ENCODE results near the gene ACBD3.
A peak's percentile ranks its signal among the peaks of the same experiment; 100 is the strongest.

The ACBD3 gene

DNA sequence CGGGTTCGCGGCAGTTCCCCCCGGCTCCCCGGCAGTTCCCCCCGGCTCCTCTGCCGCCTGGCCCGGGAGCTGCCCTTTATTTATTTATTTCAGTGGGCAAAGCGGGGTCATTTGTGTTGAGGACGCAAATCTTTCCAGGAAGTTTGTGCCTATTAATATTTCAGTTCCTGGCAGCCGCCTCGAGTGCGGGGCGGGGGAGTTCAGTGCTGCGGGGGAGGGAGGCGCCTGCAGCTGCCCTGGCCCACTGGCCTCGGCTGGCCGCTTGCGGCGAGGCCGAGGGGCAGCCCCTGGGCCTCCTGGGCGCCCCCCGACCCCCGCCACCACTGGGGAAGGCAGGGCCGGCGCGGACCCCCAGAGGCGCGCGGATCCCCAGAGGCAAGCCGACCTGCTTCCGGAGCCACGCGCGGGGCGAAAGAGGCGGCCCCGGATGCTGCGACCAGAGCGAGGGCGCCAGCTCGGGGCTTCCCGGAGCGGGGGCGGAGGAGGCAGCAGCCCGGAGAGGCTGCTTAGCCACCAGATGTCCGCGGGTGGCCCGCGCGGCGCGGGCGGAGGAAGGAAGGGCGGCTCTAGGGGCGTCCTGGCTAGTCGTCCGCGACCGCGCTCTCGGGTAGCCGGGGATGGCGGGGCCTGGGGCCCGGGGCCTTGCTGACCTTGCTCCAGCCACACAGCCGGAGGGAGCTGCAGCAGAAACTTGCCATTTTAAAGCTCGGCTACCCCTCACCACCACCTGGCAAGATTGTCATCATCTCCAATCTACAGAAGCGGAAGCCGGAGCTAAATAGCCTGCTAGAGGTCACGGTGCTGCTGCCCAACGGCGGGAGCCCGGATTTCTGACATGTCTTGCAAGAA is 76.1 kb downstream of the ACBD3 start:
- DNase-seq: peak in 4 of 5 experiments; percentile 22 to 67 (median 46)

DNA sequence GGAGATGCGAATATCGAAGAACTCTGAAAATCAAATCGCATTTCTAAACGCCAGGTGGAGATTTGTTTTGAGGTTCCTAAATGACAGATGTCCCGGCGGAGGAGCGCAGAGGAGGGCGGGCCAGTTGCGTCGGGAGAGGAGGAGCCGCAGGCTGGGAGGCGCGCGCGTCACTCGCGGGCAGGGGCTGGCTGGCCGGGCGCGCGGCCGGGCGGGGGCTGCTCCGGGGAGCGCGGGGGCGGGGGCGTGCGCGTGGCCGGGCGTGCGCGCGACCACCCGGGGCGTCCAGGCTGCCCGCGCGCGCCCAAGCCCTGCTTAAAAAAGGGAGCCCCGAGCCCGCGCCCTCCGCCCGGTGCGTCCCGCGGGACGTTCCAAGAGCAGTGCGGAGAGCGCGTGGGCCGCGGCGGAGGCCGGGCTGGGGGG is 76.7 kb downstream of the ACBD3 start:
- DNase-seq: peak; percentile 42 to 91 (median 62)

DNA sequence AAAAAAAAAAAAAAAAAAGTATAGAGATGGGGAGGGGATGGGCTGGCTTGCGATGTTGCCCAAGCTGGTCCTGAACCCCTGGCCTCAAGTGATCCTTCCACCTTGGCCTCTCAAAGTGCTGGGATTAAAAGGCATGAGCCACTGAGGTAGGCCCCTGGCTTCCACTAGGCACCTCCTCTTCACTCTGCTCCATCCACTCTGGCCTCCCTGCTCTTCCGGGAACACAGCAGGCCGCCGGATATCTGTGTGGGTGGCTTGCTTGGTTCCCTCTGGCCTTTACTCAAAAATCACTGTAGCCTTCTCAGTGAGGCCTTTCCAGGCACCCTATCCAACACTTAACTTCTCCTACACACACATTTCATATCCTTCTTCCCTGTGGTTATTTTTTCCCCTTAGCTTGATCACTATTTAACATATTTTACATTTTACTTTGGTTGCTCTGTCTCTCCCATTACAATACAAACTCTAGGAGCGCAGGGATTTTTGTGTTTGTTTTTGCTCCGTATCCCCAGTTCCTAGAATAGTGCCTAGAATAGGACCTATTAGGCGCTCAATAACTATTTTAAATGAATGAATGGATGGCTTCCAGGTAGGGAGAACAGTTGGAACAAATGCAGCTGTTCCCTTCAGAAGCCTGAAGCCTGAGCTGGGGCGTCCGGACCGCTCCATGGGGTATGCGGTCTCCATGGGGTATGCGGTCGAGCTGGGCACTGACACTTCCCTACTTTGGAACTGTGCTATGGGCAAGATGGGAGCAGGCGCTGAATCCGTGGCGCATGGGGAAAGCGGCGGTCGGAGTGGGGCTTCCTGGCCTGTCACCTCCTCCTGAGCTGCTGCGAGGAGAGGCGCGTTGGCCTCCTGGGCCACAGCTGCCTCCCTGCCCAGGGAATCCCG is 77.4 kb downstream of the ACBD3 start:
- no peak for DNase-seq

DNA sequence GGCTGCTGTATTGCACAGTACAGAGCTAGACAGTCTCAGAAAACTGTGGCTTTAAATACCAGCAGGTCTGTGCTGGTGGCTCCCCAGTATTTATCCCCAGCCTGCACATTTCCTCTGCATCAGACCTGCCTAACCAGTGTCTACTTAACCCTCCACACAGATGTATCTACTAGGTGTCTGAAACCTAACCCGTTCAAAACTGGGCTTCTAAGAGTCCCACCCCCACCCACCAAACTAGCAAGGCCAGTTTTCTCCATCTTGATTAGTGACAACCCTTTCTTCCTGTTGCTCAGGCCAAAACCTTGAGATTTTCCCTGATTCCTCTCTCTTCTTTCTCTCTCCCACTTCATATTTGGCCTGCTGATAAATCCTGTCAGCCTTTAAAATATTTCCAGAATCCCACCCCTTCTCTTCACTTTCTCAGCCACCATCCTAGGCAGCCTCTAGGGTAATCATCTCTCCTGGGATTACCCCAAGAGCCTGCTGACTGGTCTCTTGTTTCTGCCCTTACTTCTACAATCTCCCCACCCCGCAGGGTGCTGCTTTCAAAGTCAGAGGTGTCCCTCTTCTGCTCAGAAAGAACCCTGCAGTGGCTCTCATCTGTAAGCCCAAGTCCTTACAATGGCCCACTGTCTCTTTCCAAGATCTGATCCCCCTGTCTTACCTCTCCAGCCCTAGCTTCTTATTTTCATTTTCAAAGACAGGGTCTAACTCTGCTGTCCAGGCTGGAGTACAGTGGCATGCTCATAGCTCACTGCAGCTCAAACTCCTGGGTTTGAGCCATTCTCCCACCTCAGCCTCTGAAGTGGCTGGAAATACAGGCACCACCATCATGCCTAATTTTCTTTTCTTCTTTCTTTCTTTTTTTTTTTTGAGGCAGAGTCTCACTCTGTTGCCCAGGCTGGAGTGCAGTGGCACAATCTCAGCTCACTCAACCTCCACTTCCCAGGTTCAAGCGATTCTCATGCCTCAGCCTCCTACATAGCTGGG is 78.8 kb downstream of the ACBD3 start:
- DNase-seq: no peak

DNA sequence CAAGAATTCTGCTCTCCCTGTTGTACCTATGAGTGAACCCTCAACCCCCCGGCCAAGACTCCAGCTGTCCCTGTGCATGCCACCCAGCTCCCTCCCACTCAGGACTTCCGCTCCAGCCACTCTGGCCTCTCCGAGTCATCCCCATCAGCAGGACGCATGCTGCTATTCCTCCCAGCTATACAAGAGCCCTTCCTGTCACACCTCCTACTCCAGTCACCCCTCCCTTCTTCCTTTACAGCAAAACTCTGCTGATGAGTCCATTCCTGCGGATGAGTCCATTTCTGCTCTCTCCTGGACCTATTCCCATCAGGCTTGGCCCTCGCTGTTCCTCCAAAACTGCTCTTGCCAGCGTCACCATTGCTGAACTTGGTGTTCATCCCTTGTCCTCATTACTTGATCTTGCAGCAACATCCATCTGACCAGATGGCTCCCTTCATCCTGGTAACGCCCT is 81.8 kb downstream of the ACBD3 start:
- no peak for DNase-seq

DNA sequence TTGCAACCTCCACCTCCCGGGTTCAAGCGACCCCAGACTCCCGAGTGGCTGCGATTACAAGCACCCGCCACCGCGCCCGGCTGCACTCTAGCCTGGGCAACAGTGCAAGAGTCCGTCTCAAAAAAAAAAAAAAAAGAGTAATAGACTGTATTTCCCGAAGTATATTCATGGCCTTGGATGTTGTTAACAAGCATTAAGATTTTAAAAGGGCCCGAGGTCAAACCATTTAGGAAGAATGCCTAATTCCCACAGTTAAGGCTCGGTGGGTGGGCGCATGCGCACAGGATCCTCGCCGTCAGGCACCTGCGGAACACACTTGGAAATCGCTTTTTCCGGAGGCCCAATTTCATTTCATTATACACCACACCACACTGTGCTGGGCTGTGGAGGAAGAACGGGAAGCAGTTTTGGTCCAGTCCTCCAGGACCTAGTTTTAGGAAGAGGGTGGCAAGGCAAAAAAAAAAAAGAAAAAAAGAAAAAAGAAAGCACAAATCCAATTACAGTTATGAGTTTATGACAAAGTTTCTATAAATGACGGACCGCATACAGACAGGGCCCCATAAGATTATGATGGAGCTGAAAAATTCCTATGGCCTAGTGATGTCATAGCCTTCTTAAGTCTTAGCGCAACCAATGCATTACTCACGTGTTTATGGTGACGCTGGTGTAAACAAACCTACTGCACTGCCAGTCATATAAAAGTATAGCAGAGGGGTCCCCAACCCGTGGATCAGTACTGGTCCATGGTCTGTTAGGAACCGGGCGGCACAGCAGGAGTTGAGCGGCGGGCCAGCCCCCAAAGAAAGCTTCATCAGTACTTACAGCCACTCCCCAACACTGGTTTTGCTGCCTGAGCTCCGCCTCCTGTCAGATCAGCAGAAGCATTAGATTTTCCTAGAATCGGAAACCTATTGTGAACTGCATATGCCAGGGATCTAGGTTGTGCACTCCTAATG is 85.8 kb downstream of the ACBD3 start:
- DNase-seq: peak in 2 of 5 experiments; percentile 32 to 35

DNA sequence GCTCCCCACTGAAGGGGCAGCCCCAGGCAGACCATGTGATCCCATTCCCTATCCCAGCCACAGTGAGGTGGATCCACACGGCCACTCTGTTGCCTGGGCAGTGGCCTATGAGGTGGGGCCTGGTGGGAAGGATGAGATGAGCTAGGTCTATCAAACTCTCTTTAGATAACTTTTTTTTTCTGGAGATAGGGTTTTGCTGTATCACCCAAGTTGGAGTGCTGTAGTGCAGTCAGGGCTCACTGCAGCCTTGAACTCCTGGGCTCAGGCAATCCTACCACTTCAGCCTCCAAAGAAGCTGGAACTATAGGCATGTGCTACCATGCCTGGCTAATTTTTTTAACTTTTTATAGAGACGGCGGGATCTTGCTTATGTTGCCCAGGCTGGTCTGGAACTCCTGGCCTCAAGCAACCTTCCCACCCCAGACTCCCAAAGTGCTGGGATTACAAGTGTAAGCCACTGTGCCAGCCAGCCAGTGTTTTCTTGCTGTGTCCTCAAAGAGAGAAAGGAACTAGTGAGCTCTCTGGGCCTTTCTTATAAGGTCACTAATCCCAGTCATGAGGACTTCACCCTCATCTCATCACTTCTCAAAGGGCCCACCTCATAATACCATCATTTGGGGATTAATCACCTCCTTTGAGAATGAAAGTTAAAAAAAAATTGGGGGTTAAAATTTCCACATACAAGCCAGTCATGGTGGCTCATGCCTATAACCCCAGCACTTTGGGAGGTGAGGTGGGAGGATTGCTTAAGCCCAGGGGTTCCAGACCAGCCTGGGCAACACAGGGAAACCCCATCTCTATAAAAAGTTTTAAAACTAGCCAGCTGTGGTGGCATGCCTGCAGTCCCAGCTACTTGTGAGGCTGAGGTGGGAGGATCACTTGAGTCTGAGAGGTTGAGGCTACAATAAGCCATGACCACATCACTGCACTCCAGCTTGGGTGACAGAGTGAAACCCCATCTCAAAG is 87.4 kb downstream of the ACBD3 start:
- DNase-seq: no peak

DNA sequence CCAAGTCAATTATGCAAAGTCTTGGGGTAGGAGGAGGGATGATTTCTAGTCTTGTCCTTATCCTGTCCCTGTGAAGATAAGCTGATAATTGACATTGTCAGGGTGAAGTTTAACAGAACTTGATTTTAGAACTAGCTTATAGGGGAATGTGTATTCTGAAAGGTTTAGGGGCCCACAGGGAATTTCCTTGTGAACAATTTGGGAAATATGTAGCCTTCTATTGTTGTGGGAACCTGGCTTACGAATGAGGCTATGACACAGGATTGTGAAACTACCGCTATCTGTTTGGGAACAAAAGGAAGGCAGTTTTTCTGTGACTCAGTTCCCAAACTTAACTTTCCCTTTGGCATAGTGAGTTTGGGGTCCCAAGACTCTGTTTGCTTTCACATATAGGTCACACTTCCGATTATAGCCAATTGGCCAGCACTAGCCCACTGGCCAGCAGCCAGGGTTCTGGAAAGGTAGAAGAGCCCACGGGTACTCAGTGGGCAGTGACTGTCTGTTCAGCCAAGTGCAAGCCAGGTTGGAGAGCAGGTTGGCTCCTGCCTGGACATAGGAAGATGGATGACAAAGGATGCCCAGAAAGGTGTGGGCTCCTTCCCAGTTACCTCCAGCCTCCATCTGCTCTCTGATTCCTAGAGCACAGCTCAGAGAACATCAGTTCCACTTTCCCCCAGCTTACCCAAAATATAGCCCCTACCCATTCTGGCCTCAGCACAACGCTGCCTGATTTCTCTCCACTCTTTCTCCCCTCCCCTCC is 88.5 kb downstream of the ACBD3 start:
- DNase-seq: no peak

DNA sequence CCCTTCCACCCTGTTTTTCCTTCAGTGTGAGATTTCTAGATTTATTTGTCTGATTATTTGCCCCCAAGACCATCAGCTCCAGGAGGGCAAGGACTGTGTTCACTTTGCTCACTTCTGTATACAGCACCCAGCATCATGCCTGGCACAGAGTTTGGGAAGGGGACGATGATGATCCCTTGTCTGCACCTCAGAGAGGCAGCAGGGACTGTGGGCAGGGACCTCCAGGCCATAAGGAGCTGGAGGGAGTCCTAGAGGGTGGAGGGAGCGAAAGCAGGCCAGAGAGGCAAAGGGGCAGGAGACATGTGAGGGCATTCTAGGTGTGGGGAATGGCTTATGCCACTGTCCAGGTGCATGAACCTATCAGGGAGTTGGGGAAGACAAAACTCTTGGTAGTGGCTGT is 91.3 kb downstream of the ACBD3 start:
- no peak for DNase-seq

Measured in T-helper 2 cell (primary cell).